AG08395 (cell line): ENCODE data around the gene MEIS2.

Experiments
- DNase-seq: peaks from one replicate; pipeline ENCODE4 v3.0.0; 2012; ENCODE audit warnings: mixed read lengths, low spot score

MEIS2 gene

DNA sequence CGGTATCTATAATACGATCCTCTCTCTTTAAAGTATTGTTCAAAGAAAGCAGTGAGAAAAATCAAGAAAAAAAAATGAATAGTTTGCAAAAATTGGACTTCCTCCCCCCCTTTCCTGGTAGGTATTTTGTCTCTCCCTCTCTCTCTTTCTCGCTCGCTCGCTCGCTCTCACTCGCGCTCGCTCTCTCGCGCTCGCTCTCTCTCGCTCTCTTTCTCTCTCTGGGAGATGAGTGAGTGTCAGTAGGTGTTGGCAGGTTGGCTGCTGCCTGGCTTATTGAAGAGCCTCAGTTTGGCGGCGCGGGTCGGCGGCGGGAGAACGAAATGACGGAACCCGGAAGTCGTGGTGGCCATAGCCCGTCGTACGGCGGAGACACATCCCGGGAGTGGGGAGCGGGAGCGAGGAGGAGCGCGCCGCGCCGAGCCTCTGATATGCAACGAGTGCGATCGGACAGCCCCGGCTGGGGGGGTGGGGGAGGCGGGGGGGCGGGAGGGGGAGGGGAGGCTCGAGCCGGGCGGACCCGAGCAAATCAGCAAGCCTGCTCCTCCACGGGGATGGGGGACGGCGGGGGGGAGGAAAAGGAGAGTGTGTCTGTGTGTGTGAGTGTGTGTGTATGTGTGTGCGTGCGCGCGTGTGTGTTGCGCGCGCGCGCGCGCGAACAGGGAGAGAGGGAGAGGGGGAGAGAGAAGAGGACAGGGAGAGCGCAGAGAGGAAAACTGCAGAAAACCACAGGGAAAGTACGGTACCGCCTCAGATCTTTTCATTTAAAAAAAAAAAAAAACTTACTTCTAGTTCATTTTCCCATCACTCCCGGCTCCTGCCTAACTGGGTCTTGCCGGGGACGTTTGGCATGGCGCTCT lies at the start of gene MEIS2:
TSS of gene MEIS2 (minus strand) at position 441 of the 857 bp plus-strand sequence. CDS start 1,083 bp downstream, outside the sequence.
- DNase-seq, result peak; percentile 92

DNA sequence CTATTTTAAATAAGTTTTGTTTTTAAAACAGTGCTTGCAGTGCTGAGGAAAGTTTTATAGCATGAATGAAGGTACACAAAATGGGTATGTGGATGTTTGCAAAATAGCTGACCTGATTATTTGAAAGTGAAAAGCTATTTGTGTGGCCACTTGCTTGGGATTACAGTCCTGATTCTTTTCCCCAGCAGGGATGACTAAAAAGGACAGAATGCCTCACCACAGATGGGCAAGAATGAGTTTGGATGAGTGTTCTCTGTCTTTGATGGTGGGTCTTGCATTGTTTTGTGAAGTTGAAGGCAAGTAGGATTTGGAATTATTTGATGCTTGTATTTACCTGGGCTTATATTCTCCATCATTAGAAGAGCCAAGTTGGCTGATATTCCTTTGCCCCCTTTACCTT lies 48.8 kb upstream of the MEIS2 start:
- DNase-seq, result no peak

DNA sequence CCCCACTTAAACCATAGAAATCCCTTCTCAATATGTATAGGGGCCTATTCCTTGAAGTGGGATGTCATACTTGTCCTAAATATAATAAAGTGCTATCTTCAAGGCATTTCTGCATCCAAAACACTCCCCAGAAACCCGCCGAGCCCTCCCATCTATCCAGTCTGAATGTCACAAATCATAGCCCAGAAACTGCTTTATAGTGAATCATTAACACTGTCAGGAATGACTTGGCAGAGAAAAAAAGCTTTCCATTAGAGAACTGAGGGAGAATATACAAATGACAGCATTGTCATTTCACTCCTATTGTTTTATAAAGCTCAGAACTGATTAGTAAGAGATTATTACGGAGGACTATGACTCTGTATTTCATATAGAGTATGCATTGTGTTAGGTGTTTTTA lies 48.4 kb upstream of the MEIS2 start:
- no peak for DNase-seq

DNA sequence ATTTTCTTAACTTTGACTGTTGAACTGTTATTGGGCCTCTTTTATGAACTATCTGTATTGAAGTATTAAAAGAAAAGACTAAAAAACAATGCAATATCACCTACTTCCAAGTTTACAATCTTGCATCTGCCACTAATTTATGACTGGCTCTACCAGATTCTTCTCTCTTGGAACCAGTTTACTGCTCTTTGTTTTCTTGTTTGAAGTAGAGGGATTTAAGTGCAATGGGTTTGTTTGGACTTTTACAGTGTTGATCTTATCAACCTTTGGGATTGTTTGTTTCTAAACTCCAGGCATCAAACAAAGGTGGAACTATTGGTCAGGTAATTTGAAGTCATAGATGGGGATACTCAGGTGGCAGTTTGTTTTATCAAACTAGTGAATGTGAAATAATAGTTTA lies 43.0 kb upstream of the MEIS2 start:
- DNase-seq, result no peak

DNA sequence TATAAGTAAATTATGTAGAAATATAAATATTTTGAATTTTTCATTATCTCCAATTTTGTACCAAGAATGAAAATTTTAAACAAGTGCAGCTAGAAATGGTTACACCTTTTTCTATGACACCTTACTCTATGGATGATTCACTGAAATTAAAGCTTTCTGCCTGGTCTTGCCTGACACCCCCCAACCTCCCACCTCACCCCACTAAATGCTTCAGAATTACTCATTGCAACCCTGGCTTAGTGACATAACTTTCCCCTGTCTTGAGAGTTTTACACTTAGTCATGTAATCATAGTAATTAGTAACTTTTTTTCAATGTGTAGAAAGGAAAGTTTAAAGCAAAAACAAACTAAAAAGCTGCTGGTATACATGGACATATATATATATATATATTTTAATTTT lies 42.0 kb upstream of the MEIS2 start:
- DNase-seq, result no peak

DNA sequence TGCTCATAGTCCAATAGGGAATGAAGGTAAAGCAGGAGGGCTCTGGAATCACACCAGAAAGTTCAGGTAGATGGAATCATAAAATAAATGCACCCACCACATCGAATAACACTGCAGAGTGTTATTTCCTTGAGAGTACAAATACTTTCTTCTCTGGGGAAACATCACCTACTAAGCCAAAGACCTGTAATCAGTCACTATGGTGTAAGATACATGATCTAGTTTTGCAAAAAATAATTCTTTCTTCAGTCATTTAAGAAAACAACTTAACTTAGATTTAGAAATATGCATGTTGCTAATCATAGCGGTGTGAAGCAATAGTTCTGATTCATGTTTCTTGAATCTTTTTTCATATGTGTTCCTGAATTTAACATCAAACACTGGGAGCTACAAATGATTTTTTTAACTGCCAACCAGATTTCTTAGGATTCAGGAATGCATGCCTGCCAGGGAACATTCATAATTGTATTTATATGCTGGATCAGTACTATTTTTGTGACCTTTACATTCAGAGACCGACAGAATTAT lies 40.2 kb upstream of the MEIS2 start:
- no peak for DNase-seq

DNA sequence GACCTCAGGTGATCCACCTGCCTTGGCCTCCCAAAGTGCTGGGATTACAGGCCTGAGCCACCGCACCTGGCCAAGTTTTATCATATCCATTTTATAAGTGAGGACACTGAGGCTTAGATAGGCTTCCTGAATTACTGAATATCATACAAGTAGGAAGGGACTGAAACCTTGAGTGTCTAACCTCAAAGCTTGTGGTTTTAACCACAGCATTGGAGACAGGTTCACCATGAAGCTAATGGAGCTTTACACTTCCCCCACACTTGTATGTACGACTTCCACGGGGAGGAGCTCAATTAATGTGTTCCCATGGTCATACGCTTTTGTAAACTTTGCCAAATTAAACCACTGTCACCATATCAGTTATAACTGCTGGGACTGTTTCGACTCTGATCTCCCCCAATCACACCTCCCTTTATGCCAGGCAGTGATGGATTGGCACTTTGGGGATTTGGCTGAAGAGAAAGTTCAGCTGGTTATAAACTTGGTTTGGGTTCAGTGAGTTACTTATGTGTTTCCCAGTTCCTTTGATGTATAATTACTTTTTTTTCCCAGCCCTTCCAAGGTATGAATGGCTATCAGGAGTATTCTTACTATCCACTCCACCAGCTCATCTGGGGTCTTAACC lies 38.4 kb upstream of the MEIS2 start:
- DNase-seq, result no peak

DNA sequence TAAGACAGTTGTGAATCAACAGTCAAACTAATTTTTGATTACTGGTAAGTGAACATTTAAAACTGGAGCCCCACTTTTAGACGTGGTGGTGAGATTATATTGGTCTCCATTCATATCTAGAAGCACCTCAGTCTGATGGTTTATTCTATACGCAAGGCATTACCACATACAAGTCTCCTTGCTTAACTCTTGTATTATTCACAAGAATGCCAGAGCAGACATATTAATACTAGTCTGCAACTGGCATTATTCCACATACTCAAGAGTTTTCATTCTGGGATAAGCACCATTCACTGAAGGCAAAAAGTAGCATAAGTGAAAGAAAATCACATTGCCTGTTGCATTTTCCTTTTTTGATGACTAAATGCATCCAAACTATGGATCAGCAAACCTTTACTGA lies 36.9 kb upstream of the MEIS2 start:
- DNase-seq, result no peak

DNA sequence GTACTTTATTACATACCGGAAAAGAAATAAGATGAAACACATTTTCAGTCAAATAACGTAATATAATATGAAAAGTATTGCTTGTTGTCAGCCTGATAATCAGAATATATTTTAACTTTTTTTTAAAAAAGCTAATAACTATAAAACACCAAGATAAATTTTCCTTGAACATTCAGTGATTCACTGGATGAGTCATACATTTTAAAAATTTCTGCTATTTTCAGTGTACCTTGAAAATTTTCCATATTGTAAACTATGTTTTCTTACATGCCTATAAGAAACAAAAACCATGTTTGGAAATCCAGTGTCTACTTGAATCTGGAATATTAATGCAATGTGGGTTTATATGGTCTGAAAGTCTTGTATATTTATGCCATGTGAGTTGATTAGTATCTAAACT lies 36.3 kb upstream of the MEIS2 start:
- no peak for DNase-seq

DNA sequence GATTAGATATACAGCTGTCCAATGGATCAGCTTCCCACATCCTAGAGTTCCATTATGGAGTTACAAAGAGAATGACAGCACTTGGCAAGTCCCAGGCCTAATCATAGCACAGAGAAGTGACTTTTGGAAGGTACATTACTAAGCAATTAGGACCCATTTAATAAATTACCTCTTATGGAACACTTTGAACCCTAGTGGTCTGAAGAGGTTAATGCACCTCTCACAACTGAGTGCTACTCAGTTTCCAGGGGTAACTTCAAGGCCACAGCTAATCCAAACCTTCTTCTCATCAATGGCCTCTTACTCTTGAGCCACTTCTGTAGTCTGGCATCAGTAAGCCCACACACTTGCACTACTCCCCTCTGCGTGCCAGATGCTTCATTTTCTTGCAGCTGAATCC lies 34.9 kb upstream of the MEIS2 start:
- no peak for DNase-seq

DNA sequence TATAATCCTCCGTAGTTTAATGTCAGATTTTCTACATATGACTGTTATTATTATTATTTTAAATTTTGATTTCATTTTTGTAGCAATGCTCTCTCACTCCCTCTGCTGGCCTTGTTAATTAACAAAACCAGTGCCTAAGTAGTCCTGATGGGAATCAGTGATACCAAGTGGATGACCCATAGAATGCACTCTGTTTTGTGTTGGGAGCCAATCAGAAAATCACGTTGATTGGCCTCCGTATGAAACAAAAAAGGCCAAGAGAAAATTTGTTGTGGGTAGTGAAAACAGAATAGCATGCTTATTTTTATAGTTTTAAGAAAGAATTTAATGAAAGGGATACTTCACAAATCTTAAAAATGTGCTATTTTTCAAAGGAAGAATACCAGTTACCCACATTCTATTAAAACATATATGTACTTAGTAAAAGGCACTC lies 34.4 kb upstream of the MEIS2 start:
- peak; percentile 73 for DNase-seq

DNA sequence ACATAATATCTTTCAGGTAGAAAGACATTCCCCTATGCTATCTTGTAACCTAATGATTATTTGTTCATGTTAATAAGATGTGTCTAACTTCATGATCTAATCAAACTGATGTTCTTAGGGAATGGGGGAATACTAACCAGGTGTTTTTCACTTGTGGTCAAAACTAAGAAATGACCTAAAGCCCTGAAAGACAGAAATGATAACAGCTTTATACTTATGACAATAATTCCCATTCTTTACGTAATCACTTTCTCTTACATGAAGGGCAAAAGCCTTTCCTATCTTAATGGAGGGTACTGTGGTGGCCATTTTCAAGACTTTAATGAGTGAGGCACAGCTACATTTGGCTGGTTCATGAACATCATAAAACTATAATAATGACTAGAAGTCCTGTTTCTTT lies 33.9 kb upstream of the MEIS2 start:
- DNase-seq, result no peak

DNA sequence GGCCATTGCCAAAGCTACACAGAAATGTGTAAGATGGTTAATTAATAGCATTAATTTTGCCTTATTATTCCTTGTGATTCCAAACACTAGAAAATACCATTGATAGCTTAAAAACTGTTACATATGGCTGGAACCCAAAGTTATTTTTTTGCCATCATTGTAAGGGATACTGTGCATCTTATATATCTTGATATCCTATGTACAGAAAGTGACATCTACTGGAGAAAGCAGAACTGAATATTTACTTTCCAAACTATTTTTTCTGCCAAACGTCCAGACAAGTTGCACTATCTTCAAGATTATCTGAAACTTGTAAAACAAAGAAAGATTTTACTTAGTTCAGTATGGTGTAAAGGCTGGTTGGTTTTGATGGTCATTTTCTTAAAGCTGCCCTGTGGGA lies 33.3 kb upstream of the MEIS2 start:
- DNase-seq, result peak; percentile 37

DNA sequence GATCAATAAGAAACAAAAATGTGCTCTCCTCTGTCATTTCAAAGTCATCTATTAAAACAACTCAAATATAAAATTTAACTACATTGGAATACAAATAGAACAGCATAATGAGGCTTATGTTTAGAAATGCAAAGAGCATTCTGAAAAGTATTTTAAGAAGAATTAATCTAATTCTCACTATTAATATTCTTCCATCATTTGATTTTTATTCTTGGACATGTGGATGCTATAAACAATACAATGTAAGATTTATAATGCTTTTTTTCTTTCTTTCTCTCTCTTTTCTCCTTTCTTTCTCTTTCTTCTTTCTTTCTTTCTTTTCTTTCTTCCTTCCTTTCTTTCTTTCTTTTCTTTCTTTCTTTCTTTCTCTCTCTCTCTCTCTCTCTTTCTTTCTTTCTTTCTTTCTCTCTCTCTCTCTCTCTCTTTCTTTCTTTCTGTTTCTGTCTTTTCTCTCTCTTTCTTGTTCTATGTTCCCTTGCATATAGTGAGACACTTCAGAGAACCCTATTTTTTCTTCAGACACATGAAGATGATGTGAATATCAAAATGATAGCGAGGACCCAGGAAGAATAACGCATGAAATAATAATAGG lies 32.6 kb upstream of the MEIS2 start:
- DNase-seq, result no peak

DNA sequence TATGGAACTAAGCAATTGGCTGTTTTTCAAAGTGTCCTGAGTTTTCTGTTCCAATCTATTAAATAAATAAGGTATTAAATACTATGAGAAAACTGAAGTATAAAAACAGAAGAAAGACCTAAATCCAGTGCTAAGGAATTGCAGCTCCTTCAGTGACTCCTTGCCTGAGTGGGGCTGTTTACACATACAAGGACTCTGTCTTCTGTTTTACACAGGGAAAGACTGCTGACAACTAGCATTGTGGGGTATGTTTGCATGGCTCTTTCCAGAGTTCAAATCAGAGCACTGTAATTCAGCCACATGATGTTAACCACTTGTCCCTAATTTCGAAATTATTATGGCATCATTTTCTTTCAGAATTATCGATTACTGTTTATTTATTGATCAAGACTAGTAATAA lies 31.3 kb upstream of the MEIS2 start:
- no peak for DNase-seq

DNA sequence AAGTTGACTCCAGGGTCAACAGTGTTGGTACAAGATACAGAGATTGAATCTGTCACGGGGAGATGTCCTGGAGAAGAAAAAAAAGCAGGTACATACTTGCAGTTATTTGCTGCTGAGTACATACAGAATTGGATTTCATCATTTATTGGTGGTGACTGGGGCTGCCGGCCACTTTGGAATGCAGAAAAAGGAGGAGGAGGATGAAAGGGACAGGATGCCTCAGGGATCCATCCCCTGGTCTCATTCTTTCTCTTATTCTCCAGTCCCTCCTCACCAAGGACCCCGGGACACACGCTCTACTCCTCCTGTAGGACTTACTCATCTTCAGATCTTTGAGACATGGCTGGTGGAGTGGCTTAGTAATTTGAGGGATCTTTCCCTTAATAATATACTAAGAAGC lies 30.0 kb upstream of the MEIS2 start:
- no peak for DNase-seq

DNA sequence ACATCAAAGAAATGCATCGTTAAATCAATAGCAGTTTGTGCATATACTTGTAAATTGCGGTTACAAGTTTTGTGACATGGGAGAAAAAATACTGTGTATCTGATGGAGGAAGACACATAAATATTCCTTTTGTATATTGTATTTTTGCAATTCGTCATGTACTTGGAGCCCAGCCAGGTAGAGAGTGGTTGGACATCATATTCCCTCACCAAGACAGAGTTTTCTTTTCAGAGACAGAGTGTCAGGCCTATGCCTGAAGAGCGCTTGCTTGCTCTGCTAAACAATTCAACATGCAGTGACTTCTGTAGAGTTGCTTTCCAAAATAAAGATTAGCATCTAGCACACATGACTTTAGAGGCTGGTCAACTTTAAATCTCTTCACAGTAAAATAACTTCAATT lies 24.8 kb upstream of the MEIS2 start:
- no peak for DNase-seq

DNA sequence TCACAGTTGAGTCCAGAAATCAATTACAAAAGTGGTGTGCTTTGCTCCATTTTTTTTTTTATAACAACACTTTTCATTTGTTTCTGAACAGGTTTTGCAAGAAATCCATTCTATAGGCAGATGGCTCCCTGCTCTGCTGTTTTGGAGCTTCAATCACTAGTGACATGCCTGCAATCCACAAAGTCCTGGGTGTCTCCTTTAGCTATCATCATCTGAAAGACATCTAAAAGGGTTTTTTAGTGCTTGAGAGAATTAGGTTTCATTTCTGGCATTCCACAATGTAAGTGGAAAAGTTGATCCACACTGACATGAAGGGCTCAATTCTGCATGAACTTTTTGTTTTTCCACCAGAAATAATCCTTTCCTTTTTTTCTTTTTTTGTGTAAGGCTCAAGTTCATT lies 24.0 kb upstream of the MEIS2 start:
- DNase-seq, result no peak

DNA sequence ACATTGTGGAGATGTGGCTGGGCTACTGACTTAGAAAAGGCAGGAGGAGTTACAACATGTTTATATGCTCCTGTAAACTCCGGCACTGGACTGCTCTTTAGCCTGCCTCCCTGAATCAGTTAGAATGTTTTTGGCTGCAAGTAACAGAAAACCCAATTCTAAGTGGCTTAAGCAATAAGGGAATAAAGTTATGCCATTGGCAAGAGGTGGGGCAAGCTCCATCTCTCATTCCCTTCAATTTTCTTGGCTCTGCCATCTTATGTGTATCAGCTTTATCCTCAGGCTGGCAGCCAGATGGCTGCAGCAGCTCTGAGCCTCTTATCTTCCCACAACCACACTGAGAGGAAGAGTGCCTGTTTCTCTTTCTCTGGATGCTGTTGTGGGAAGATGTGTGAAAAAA lies 22.4 kb upstream of the MEIS2 start:
- no peak for DNase-seq

DNA sequence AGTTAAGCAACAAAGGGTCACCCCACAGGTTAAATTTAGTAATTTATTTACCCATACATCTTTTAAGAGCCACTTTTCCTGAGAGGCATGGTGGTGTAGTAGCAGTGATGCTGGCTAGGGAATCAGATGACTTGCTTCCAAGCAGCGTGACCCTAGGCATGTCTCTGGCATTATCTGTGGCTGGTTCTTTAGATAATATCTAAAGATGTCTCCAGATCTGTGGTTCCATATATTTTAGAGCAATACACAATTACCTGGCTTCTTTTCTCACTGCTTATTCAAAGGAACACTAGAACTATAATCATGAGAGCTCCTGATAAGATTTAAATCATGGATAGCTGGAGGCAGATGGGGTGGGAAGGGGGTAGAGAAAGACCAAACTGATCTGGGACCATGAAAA lies 21.1 kb upstream of the MEIS2 start:
- no peak for DNase-seq

DNA sequence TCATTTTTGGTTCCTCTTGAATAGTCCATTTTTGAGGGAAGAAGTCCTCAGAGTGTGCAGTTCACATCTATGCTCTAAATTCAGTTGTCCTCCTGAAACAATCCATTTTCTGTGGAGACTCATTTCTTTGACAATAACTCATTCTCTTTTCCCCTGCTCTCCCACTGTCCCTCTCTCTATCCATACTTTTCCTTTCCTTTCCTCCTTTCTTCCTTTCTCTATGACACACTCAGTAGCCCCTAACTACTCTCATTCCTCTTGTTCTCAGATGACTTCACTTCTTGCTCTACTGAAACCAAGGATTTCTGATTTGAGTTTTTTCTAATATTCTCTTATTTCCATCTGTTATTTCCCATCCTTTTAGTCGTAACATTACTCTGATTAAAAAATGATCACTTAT lies 16.7 kb upstream of the MEIS2 start:
- DNase-seq, result no peak

DNA sequence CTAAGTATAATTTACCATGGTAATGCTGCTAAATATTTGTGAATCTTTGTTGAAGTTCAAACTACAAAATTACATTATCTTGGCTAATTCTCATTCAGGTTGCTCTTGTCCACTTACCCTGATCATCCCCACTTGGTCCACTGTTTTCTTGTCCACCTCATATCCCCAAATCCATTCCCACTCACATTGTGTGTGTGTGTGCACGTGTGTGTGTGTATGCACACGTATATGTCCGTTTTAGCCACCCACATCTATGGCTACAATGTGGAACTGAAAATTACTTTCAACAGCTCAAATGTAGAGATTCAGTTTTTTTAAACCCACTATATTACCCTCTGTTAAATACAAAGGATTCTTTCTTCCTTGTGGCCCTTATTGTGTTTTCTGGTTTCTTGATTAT lies 15.2 kb upstream of the MEIS2 start:
- no peak for DNase-seq
